Type B pancreatic cell (in vitro differentiated cells): ENCODE results near the gene RHO. TPM values are rescaled to one million over a fixed set of nuclear protein-coding genes. Genes with fewer than 3 reads are reported as not detected.
"Not testable (repeated sequence)": the region's sequence is repeated elsewhere in the genome, so short reads cannot be mapped to it uniquely, and the experiment has no call there.

Experiments
- DNase-seq: peaks from one replicate; pipeline ENCODE4 v3.0.0; 2021; ENCODE audit warnings: mixed read lengths; ENCODE audit not compliant: unreplicated experiment; ENCODE audit errors: extremely low spot score
- H3K27ac Mint-ChIP-seq: 2 replicates; pipeline ENCODE4 v1.8.0; 2021; ENCODE audit warnings: mild to moderate bottlenecking, mixed read lengths
- H3K27me3 Mint-ChIP-seq: 2 replicates; pipeline ENCODE4 v1.8.0; 2021; ENCODE audit warnings: mixed read lengths
- H3K36me3 Mint-ChIP-seq: 2 replicates; pipeline ENCODE4 v1.8.0; 2021; ENCODE audit warnings: mixed read lengths
- H3K4me1 Mint-ChIP-seq: one replicate; pipeline ENCODE4 v1.8.0; 2021; ENCODE audit warnings: mixed read lengths; ENCODE audit not compliant: unreplicated experiment
- H3K4me3 Mint-ChIP-seq: 2 replicates; pipeline ENCODE4 v1.8.0; 2021; ENCODE audit warnings: mild to moderate bottlenecking, mixed read lengths
- H3K9me3 Mint-ChIP-seq: 2 replicates; pipeline ENCODE4 v1.8.0; 2021; ENCODE audit warnings: mixed read lengths
- CTCF ChIP-seq: fragments of 200-600 bp; sonication (generic); conservative IDR thresholded peaks from 2 replicates; pipeline ENCODE4 v1.5.0; 2021; ENCODE audit warnings: antibody characterized with exemption, mild to moderate bottlenecking
- total RNA-seq: library from RNA; stranded (reverse); gene quantifications from 2 replicates; pipeline ENCODE4 v1.2.1, GENCODE V29; 2021; ENCODE audit warnings: low replicate concordance

RHO gene
- total RNA-seq, 1 donor from 2014 or later: not detected

- TF ChIP-seq CTCF: no peak
- H3K27ac Mint-ChIP-seq: no peak overlapping the region
- DNase-seq: no peak
- H3K4me3 Mint-ChIP-seq: no peak overlapping the region
- H3K36me3 Mint-ChIP-seq: peaks cover 7% of the 10 kb centered on the region
- H3K9me3 Mint-ChIP-seq: no peaks in the 10 kb centered on the region
- no peaks in the 10 kb centered on the region for H3K4me1 Mint-ChIP-seq
- no peaks in the 10 kb centered on the region for H3K27me3 Mint-ChIP-seq
Observed at GRCh38 chr3:129514110-129514509, 14.3 kb upstream of the RHO start.

GRCh38 chr3:129514563-129514962 lies 13.9 kb upstream of the RHO start:
- TF ChIP-seq CTCF: no peak
- no peak overlapping the region for H3K27ac Mint-ChIP-seq

GRCh38 chr3:129515108-129515820 lies 13.2 kb upstream of the RHO start:
- H3K27ac Mint-ChIP-seq: not testable (repeated sequence)

More at GRCh38 chr3:129514563-129514962, 13.9 kb upstream of the RHO start:
- DNase-seq: no peak
- Mint-ChIP-seq H3K4me1 (no peaks in the 10 kb centered on the region), H3K27me3 (no peaks in the 10 kb centered on the region), H3K36me3 (peaks cover 7% of the 10 kb centered on the region), H3K4me3 (no peak overlapping the region), H3K9me3 (no peaks in the 10 kb centered on the region)

GRCh38 chr3:129515821-129516432 lies 12.5 kb upstream of the RHO start:
- not testable (repeated sequence) for H3K27me3 Mint-ChIP-seq, DNase-seq, H3K27ac Mint-ChIP-seq, H3K4me3 Mint-ChIP-seq, H3K4me1 Mint-ChIP-seq, H3K9me3 Mint-ChIP-seq, H3K36me3 Mint-ChIP-seq

More at GRCh38 chr3:129515108-129515820, 13.2 kb upstream of the RHO start:
- not testable (repeated sequence) for DNase-seq, H3K36me3 Mint-ChIP-seq, H3K27me3 Mint-ChIP-seq, H3K9me3 Mint-ChIP-seq, H3K4me3 Mint-ChIP-seq, H3K4me1 Mint-ChIP-seq

- TF ChIP-seq CTCF: no peak
- no peak overlapping the region for H3K27ac Mint-ChIP-seq
- peaks cover 6% of the 10 kb centered on the region for H3K36me3 Mint-ChIP-seq
- no peak overlapping the region for H3K4me3 Mint-ChIP-seq
- no peaks in the 10 kb centered on the region for H3K9me3 Mint-ChIP-seq
- no peaks in the 10 kb centered on the region for H3K27me3 Mint-ChIP-seq
- peaks cover 14% of the 10 kb centered on the region for H3K4me1 Mint-ChIP-seq
- no peak for DNase-seq
Observed at GRCh38 chr3:129517516-129517915, 10.9 kb upstream of the RHO start.

GRCh38 chr3:129518038-129518561 lies 10.3 kb upstream of the RHO start:
- DNase-seq: no peak
- Mint-ChIP-seq H3K36me3 (peaks cover 3% of the 10 kb centered on the region), H3K4me3 (no peak overlapping the region), H3K27me3 (no peaks in the 10 kb centered on the region), H3K9me3 (no peaks in the 10 kb centered on the region), H3K4me1 (peaks cover 14% of the 10 kb centered on the region), H3K27ac (no peak overlapping the region)
- TF ChIP-seq CTCF: no peak
